K562 (cell line): ENCODE measurements around the gene ABCB7. TPM values are rescaled to one million over a fixed set of nuclear protein-coding genes. Genes with fewer than 3 reads are reported as not detected.
A peak's percentile ranks its signal among the peaks of the same experiment; 100 is the strongest.

Source experiments
- ATAC-seq: fragments of 200-7000 bp; cut with Tn5 transposase; 3 replicates; pipeline ENCODE4 v1.9.1; 2020; ENCODE audit warnings: moderate library complexity
- BruUV-seq: library from RNA; stranded (reverse); fragments of 400-500 nt; replicated peaks from 2 replicates; lab custom pipeline; 2021; lab: Mats Ljungman, UMichigan
- CTCF ChIA-PET: fragments of 300-600 bp; formaldehyde crosslinking; extraction: SDS; loops from one replicate; lab custom pipeline; 2021; ENCODE audit warnings: low intra/inter-chr PET ratio; lab: Yijun Ruan, JAX
- POLR2A ChIA-PET: fragments of 300-600, 350-650 bp; sonication (Branson Sonifier 250); formaldehyde crosslinking; extraction: SDS; loops from one replicate; lab custom pipeline; 2021; ENCODE audit warnings: antibody characterized with exemption, inconsistent platforms; lab: Yijun Ruan, JAX
- DNase-seq, 4 experiments: peaks; one replicate each; pipeline versions ENCODE4 v3.0.0 to v3.0.0-alpha.2; 2011 to 2018; ENCODE audit warnings: low spot score in 3 of 4, mixed read lengths in 3 of 4; ENCODE audit errors: extremely low read depth in 1 of 4
- FAIRE-seq: peaks from 2 replicates; lab custom pipeline; 2011; peaks lifted over from hg19 to GRCh38; lab: Jason Lieb, UNC
- H2AFZ ChIP-seq: 2 replicates; pipeline ENCODE4 v1.6.0; 2011; ENCODE audit warnings: low read depth, low read length, control low read depth, inconsistent platforms
- H3K27ac ChIP-seq: fragments of 200-600 bp; 3 replicates; pipeline ENCODE4 v1.8.0; 2011; ENCODE audit warnings: low read depth, mild to moderate bottlenecking, control low read depth, inconsistent platforms, low read length, moderate library complexity, mixed read lengths; ENCODE audit errors: extremely low read depth
- H3K27me3 ChIP-seq, 2 experiments: fragments of 300-600 bp in 1 of 2; 2 replicates in 1 of 2; 3 replicates in 1 of 2; pipeline versions ENCODE4 v1.6.0 to v1.8.0; 2011; ENCODE audit warnings: inconsistent platforms in 2 of 2, low read length in 2 of 2, mild to moderate bottlenecking in 1 of 2, mixed read lengths in 1 of 2, moderate library complexity in 1 of 2; ENCODE audit not compliant: control insufficient read depth in 2 of 2, insufficient read depth in 2 of 2
- H3K36me3 ChIP-seq: fragments of 300-600 bp; 3 replicates; pipeline ENCODE4 v1.8.0; 2011; ENCODE audit warnings: mild to moderate bottlenecking, low read length, inconsistent platforms; ENCODE audit not compliant: control insufficient read depth, insufficient read depth
- H3K4me1 ChIP-seq, 2 experiments: fragments of 200-600 bp in 1 of 2; replicated peaks in 1 of 2; 2 replicates in 1 of 2; 3 replicates in 1 of 2; pipeline versions ENCODE4 v1.5.1 to v1.8.0; 2011; ENCODE audit warnings: inconsistent platforms in 2 of 2, low read length in 2 of 2, mild to moderate bottlenecking in 1 of 2, mixed read lengths in 1 of 2, moderate library complexity in 1 of 2; ENCODE audit not compliant: control insufficient read depth in 2 of 2, insufficient read depth in 2 of 2
- H3K4me2 ChIP-seq: 2 replicates; pipeline ENCODE4 v1.6.1; 2011; ENCODE audit warnings: low read length, control low read depth, inconsistent platforms, mixed read lengths; ENCODE audit not compliant: insufficient read depth
- H3K4me3 ChIP-seq: fragments of 200-600 bp; sonication (generic), shearing (Covaris generic); 2 replicates; pipeline ENCODE4 v1.5.1; 2016; ENCODE audit warnings: control low read depth, inconsistent platforms
- H3K79me2 ChIP-seq: fragments of 200-600 bp; 3 replicates; pipeline ENCODE4 v1.8.0; 2011; ENCODE audit warnings: low read length, inconsistent platforms; ENCODE audit not compliant: control insufficient read depth, insufficient read depth
- H3K9ac ChIP-seq, 2 experiments: 2 replicates each; pipeline versions ENCODE4 v1.6.0 to v1.6.1; 2011; ENCODE audit warnings: low read depth in 2 of 2, low read length in 2 of 2, control low read depth in 1 of 2, inconsistent platforms in 1 of 2, mild to moderate bottlenecking in 1 of 2, mixed read lengths in 1 of 2; ENCODE audit not compliant: insufficient read depth in 1 of 2
- H3K9me1 ChIP-seq: one replicate; pipeline ENCODE4 v1.6.0; 2011; ENCODE audit warnings: inconsistent platforms, mild to moderate bottlenecking, low read length, moderate library complexity; ENCODE audit not compliant: control insufficient read depth, insufficient read depth
- H3K9me3 ChIP-seq: replicated peaks from 2 replicates; pipeline ENCODE4 v1.5.1; 2011; ENCODE audit warnings: low read depth, low read length, inconsistent platforms; ENCODE audit not compliant: control insufficient read depth, insufficient read depth
- H4K20me1 ChIP-seq: replicated peaks from 2 replicates; pipeline ENCODE4 v1.6.1; 2011; ENCODE audit warnings: low read length, inconsistent platforms, mixed read lengths; ENCODE audit not compliant: control insufficient read depth, insufficient read depth
- ATF7 ChIP-seq: fragments of 450-650 bp; IDR thresholded peaks from 2 replicates; pipeline ENCODE4 v1.7.1; 2014; ENCODE audit warnings: mild to moderate bottlenecking, moderate library complexity
- ERF ChIP-seq: fragments of 450-650 bp; formaldehyde crosslinking; IDR thresholded peaks from 2 replicates; pipeline ENCODE4 v1.4.0; 2020; ENCODE audit warnings: mild to moderate bottlenecking, mixed read lengths
- MCM2 ChIP-seq: fragments of 450-650 bp; IDR thresholded peaks from 2 replicates; pipeline ENCODE4 v1.6.1; 2017; ENCODE audit warnings: low read depth, mild to moderate bottlenecking
- MNT ChIP-seq, 2 experiments: fragments of 450-650 bp; conservative IDR thresholded peaks; 2 replicates each; pipeline ENCODE4 v1.6.1; 2017; ENCODE audit warnings: mild to moderate bottlenecking in 2 of 2, moderate library complexity in 2 of 2
- NCOA6 ChIP-seq: fragments of 450-650 bp; IDR thresholded peaks from 2 replicates; pipeline ENCODE4 v1.6.1; 2017; ENCODE audit warnings: mild to moderate bottlenecking
- RBBP5 ChIP-seq: fragments of 200-600 bp; sonication (generic); IDR thresholded peaks from 2 replicates; pipeline ENCODE4 v1.6.1; 2012; ENCODE audit warnings: borderline replicate concordance, mild to moderate bottlenecking, low read length, control low read depth, inconsistent platforms; ENCODE audit not compliant: insufficient read depth, poor library complexity, severe bottlenecking
- SMAD4 ChIP-seq: fragments of 250-450 bp; sonication (Bioruptor Pico); conservative IDR thresholded peaks from 2 replicates; pipeline ENCODE4 v1.8.0; 2021; ENCODE audit warnings: inconsistent platforms, mild to moderate bottlenecking, moderate library complexity
- SNAPC5 ChIP-seq: fragments of 250-450 bp; sonication (Bioruptor Pico); IDR thresholded peaks from 2 replicates; pipeline ENCODE4 v1.8.0; 2021; ENCODE audit warnings: moderate library complexity, mild to moderate bottlenecking, inconsistent platforms
- ZEB2 ChIP-seq: fragments of 450-650 bp; IDR thresholded peaks from 2 replicates; pipeline ENCODE4 v1.6.1; 2016
- ZNF316 ChIP-seq: fragments of 450-650 bp; IDR thresholded peaks from 2 replicates; pipeline ENCODE4 v1.6.1; 2016
- WGBS: fragments of 100-300 bp; shearing (Covaris generic); methylation state at CpG from one replicate; pipeline ENCODE4 v1.1.6; 2016; ENCODE audit warnings: low coverage, mixed read lengths; ENCODE audit not compliant: insufficient coverage; ENCODE audit errors: missing lambda C conversion rate; 5-methylcytosine and 5-hydroxymethylcytosine counted together
- in situ Hi-C: fragments of 300-500 bp; cut with MboI; formaldehyde crosslinking; loops from 4 replicates; pipeline ENCODE4 v1.15.0; 2018; ENCODE audit warnings: inconsistent platforms, mixed read lengths
- intact Hi-C: fragments of 100-400 bp; cut with micrococcal nuclease; formaldehyde crosslinking; loops from 2 replicates; pipeline ENCODE4 v1.14.2; 2022
- polyA plus RNA-seq, 8 experiments: library from polyadenylated mRNA; depleted of rRNA in 4 of 8; stranded (reverse) in 5 of 8; unstranded in 3 of 8; fragments of >200 nt; fragmentation: Nextera tagmentation in 2 of 8; fragmentation: Illumina TruSeq in 1 of 8; extraction: Ambion mirVana in 2 of 8; extraction: Trizol in 1 of 8; gene quantifications; 2 replicates each; pipeline versions ENCODE4 v1.2.1 to v1.2.3, GENCODE V29; 2011 to 2014; ENCODE audit warnings: inconsistent platforms in 1 of 8, missing spikeins in 1 of 8
- total RNA-seq, 7 experiments: library from RNA; depleted of rRNA in 6 of 7; stranded (reverse); fragments of >200 nt in 6 of 7; fragmentation: Illumina TruSeq in 2 of 7; extraction: Trizol in 2 of 7; gene quantifications; 2 replicates each; pipeline versions ENCODE4 v1.2.1 to v1.2.3, GENCODE V29; 2011 to 2021; ENCODE audit warnings: low replicate concordance in 1 of 7

ABCB7 gene
- total and polyA plus RNA-seq, 9 of the 15 experiments (the other 6 are each of a cell fraction or from before 2014, with no cell fraction given) = 18.3 to 46.2 (median 24.2) TPM

GRCh38 chrX:75107863-75108509 lies 48.1 kb downstream of the ABCB7 start:
- DNase-seq = no peak
- H2AFZ ChIP-seq = no peak overlapping the region
- no peaks in the 10 kb centered on the region for H4K20me1 ChIP-seq
- no peak for FAIRE-seq
- H3K27ac ChIP-seq = no peak overlapping the region
- ChIA-PET CTCF (no interaction called here), POLR2A (no interaction called here)
- H3K4me1 ChIP-seq = no peaks in the 10 kb centered on the region
- 31% methylated on average over 5 of the region's 6 CpGs for WGBS
- no peaks in the 10 kb centered on the region for H3K9me3 ChIP-seq
- H3K36me3 ChIP-seq = no peaks in the 10 kb centered on the region
- H3K79me2 ChIP-seq = peaks cover 3% of the 10 kb centered on the region; the same call in 1 of the 3 replicates
- H3K9ac ChIP-seq = no peak overlapping the region
- no peaks in the 10 kb centered on the region for H3K9me1 ChIP-seq
- no peak overlapping the region for H3K4me3 ChIP-seq
- in situ Hi-C loops (no loop called here), intact Hi-C loops (no loop called here)
- BruUV-seq = no TSS peak
- H3K4me2 ChIP-seq = no peak overlapping the region
- TF ChIP-seq MNT (conservative IDR thresholded peaks at IDR 0.05) (no peak), ZEB2 (no peak), SMAD4 (CRISPR knock-in tag) (no peak)
- no peaks in the 10 kb centered on the region for H3K27me3 ChIP-seq
- no peak for ATAC-seq

GRCh38 chrX:75106772-75107171 lies 49.3 kb downstream of the ABCB7 start:
- no TSS peak for BruUV-seq
- Histone ChIP-seq H3K9me1 (no peaks in the 10 kb centered on the region), H2AFZ (no peak overlapping the region), H3K4me3 (no peak overlapping the region), H3K79me2 (peaks cover 3% of the 10 kb centered on the region; the same call in 1 of the 3 replicates), H3K36me3 (no peaks in the 10 kb centered on the region), H3K4me1 (no peaks in the 10 kb centered on the region), H3K4me2 (no peak overlapping the region), H3K27ac (no peak overlapping the region), H3K9me3 (no peaks in the 10 kb centered on the region), H4K20me1 (no peaks in the 10 kb centered on the region), H3K9ac (no peak overlapping the region), H3K27me3 (no peaks in the 10 kb centered on the region)
- intact Hi-C loops = no loop called here
- 41% methylated on average over 10 of the region's 10 CpGs for WGBS
- DNase-seq = no peak
- CTCF ChIA-PET = no interaction called here
- in situ Hi-C loops = no loop called here
- no peak for FAIRE-seq
- POLR2A ChIA-PET = no interaction called here
- no peak for ATAC-seq
- no peak for TF ChIP-seq ERF
- no peak for TF ChIP-seq SNAPC5 (CRISPR knock-in tag)
- no peak for TF ChIP-seq ATF7
- TF ChIP-seq MCM2 = no peak
- TF ChIP-seq RBBP5 = no peak
- TF ChIP-seq ZNF316 = peak; percentile 78
- TF ChIP-seq NCOA6 = no peak
